Measurements from ENCODE around the gene CYSRT1.

DNA sequence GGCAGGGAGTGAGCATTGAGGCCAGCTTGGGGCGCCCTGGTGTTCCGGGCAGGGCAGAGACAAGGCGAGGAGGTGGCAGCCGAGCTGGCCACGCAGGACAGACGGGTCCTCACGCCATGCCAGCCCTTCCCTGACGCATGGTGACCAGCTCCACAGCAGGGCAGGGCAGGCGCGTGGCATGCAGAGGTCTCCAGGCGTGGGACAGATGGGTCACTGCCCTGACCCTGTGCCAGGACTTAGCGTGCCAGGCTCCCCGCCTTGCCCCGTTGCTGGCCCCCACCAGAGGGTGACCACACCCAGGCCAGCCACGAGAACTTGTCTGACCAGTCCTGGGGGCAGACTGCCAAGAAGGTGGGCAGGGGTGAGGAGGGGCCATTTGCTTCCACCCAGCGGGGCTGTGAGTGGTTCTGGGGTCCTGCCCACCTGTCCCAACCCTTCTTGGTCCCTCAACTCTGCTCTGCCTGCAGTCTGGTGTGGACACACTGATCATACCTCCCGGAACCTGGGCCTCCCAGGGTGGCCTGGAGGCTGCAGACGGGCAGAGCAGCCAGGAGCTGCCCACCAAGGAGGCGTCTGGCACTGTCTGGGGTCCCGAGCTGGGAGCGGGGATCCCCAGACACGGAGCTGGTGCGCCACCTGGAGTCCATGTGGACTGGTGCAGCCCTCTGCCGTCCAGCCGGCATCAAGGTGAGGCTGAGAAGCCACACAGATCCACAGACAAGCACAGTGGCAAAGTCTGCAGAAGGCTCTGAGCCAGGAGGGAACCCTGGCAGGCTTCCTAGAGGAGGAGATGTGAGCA lies 2.3 kb downstream of the CYSRT1 start, which contains the start of gene RNF224:
- TF ChIP-seq, protein P1, sequence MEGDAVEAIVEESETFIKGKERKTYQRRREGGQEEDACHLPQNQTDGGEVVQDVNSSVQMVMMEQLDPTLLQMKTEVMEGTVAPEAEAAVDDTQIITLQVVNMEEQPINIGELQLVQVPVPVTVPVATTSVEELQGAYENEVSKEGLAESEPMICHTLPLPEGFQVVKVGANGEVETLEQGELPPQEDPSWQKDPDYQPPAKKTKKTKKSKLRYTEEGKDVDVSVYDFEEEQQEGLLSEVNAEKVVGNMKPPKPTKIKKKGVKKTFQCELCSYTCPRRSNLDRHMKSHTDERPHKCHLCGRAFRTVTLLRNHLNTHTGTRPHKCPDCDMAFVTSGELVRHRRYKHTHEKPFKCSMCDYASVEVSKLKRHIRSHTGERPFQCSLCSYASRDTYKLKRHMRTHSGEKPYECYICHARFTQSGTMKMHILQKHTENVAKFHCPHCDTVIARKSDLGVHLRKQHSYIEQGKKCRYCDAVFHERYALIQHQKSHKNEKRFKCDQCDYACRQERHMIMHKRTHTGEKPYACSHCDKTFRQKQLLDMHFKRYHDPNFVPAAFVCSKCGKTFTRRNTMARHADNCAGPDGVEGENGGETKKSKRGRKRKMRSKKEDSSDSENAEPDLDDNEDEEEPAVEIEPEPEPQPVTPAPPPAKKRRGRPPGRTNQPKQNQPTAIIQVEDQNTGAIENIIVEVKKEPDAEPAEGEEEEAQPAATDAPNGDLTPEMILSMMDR (IDR thresholded peaks at IDR 0.05): peak; percentile 82
- no peak for TF ChIP-seq EZH2 (IDR thresholded peaks at IDR 0.05; ENCODE audit: borderline replicate concordance, insufficient read depth, low read depth, low read length, poor library complexity, severe bottlenecking)
